Lower lobe of right lung (tissue), 2 donors: ENCODE results near the gene RBM48. TPM values are rescaled to one million over a fixed set of nuclear protein-coding genes. Genes with fewer than 3 reads are reported as not detected.

Source experiments
- ATAC-seq, 2 donors: fragments of 200-7000 bp; cut with Tn5 transposase; one replicate each; pipeline ENCODE4 v1.9.1; 2020 to 2022; ENCODE audit warnings: mild to moderate bottlenecking in 2 of 2, moderate library complexity in 2 of 2
- DNase-seq: peaks from one replicate; pipeline ENCODE4 v3.0.0-alpha.2; 2020
- H3K27ac ChIP-seq: fragments of 200-600 bp; one replicate; pipeline ENCODE4 v1.8.0; 2022
- H3K27me3 ChIP-seq: fragments of 200-600 bp; one replicate; pipeline ENCODE4 v1.8.0; 2022; ENCODE audit warnings: low read depth
- H3K36me3 ChIP-seq: fragments of 200-600 bp; one replicate; pipeline ENCODE4 v1.8.0; 2022; ENCODE audit warnings: mild to moderate bottlenecking
- H3K4me1 ChIP-seq: fragments of 200-600 bp; one replicate; pipeline ENCODE4 v1.8.0; 2022
- H3K4me3 ChIP-seq: fragments of 200-600 bp; one replicate; pipeline ENCODE4 v1.8.0; 2022; ENCODE audit warnings: mild to moderate bottlenecking
- H3K9me3 ChIP-seq: fragments of 200-600 bp; one replicate; pipeline ENCODE4 v1.8.0; 2022
- CTCF ChIP-seq: fragments of 200-600 bp; IDR thresholded peaks from one replicate; pipeline ENCODE4 v1.8.0; 2022; ENCODE audit warnings: antibody characterized with exemption, mild to moderate bottlenecking
- intact Hi-C: fragments of 100-400 bp; cut with DNase I; formaldehyde crosslinking; loops from one replicate; pipeline ENCODE4 v1.11.0; 2022
- total RNA-seq: library from RNA; stranded (reverse); fragmentation: NEBNext Ultra II Directional; extraction: Animal tissue kit (Norgen Biotek cat#: 25700); gene quantifications from one replicate; pipeline ENCODE4 v1.2.1, GENCODE V29; 2021
- donor health status: DM: no; HTN: yes; CAD: no; lungs with severe emphysema.

Gene RBM48
- total RNA-seq, 1 donor from 2014 or later: 16.5 TPM

GRCh38 chr7:92508946-92509345 lies 19.6 kb upstream of the RBM48 start:
- TF ChIP-seq CTCF: no peak
- Histone ChIP-seq H3K27me3 (no peaks in the 10 kb centered on the region), H3K36me3 (peaks cover 76% of the 10 kb centered on the region), H3K27ac (no peak overlapping the region), H3K4me1 (no peaks in the 10 kb centered on the region), H3K4me3 (no peak overlapping the region), H3K9me3 (no peaks in the 10 kb centered on the region)
- no peak for ATAC-seq
- intact Hi-C loops: no loop called here
- no peak for DNase-seq

GRCh38 chr7:92513167-92513902 lies 15.3 kb upstream of the RBM48 start:
- H3K9me3 ChIP-seq: no peaks in the 10 kb centered on the region
- no peak for TF ChIP-seq CTCF
- ATAC-seq (no peak), DNase-seq (no peak)
- peaks cover 54% of the 10 kb centered on the region for H3K36me3 ChIP-seq
- no peak overlapping the region for H3K4me3 ChIP-seq
- intact Hi-C loops: no loop called here
- H3K4me1 ChIP-seq: no peaks in the 10 kb centered on the region
- H3K27ac ChIP-seq: no peak overlapping the region
- H3K27me3 ChIP-seq: no peaks in the 10 kb centered on the region

- Histone ChIP-seq H3K4me1 (no peaks in the 10 kb centered on the region), H3K36me3 (peaks cover 47% of the 10 kb centered on the region), H3K4me3 (no peak overlapping the region), H3K27me3 (no peaks in the 10 kb centered on the region), H3K9me3 (no peaks in the 10 kb centered on the region), H3K27ac (no peak overlapping the region)
- no peak for TF ChIP-seq CTCF
- DNase-seq (no peak), ATAC-seq (no peak)
- intact Hi-C loops: no loop called here
Observed at GRCh38 chr7:92517631-92518030, 11.0 kb upstream of the RBM48 start.

GRCh38 chr7:92520024-92520423 lies 8.6 kb upstream of the RBM48 start:
- Histone ChIP-seq H3K27ac (no peak overlapping the region), H3K27me3 (no peaks in the 10 kb centered on the region), H3K9me3 (no peaks in the 10 kb centered on the region), H3K4me3 (no peak overlapping the region), H3K4me1 (no peaks in the 10 kb centered on the region), H3K36me3 (peaks cover 37% of the 10 kb centered on the region)
- no peak for TF ChIP-seq CTCF
- intact Hi-C loops: no loop called here
- ATAC-seq (no peak), DNase-seq (no peak)

GRCh38 chr7:92523110-92523509 lies 5.5 kb upstream of the RBM48 start:
- Histone ChIP-seq H3K9me3 (no peaks in the 10 kb centered on the region), H3K27me3 (no peaks in the 10 kb centered on the region), H3K27ac (no peak overlapping the region), H3K4me1 (peaks cover 11% of the 10 kb centered on the region), H3K36me3 (peaks cover 20% of the 10 kb centered on the region), H3K4me3 (no peak overlapping the region)
- no peak for TF ChIP-seq CTCF
- intact Hi-C loops: no loop called here
- no peak for ATAC-seq
- DNase-seq: no peak
